H1 (cell line): Measurements from ENCODE around the gene GPANK1. TPM values are rescaled to one million over a fixed set of nuclear protein-coding genes. Genes with fewer than 3 reads are reported as not detected.

Source experiments
- KDM1A ChIP-seq: fragments of 200-600, 300-600 bp; sonication (generic); IDR thresholded peaks from 2 replicates; pipeline ENCODE4 v1.7.1; 2016; ENCODE audit warnings: mild to moderate bottlenecking, low read length, borderline replicate concordance
- SRF ChIP-seq: IDR thresholded peaks from 2 replicates; pipeline ENCODE4 v1.6.1; 2011; ENCODE audit warnings: mild to moderate bottlenecking, low read depth, low read length, moderate library complexity
- ZNF274 ChIP-seq: IDR thresholded peaks from 2 replicates; pipeline ENCODE4 v1.7.0; 2012; ENCODE audit warnings: low read length, borderline replicate concordance; ENCODE audit errors: extremely low read depth
- polyA plus RNA-seq, 7 experiments: library from polyadenylated mRNA; depleted of rRNA in 3 of 7; stranded (reverse) in 5 of 7; unstranded in 2 of 7; fragments of >200 nt in 5 of 7; fragments of 200-250 nt in 2 of 7; gene quantifications; 1 replicate in 5 of 7; 2 replicates in 1 of 7; 4 replicates in 1 of 7; pipeline versions ENCODE4 v1.2.1 to v1.2.3, GENCODE V29; 2011 to 2013; ENCODE audit warnings: missing spikeins in 2 of 7, mixed read lengths in 2 of 7
- total RNA-seq: library from RNA; stranded (reverse); fragmentation: NEBNext Ultra II Directional; extraction: Animal tissue kit (Norgen Biotek cat#: 25700); gene quantifications from 2 replicates; pipeline ENCODE4 v1.2.1, GENCODE V29; 2021

GPANK1 gene
- total and polyA plus RNA-seq, 2 of the 8 experiments (the other 6 are each of a cell fraction or from before 2014, with no cell fraction given): 24.5 to 30.2 TPM

- no peak for TF ChIP-seq SRF
- TF ChIP-seq KDM1A: no peak
- no peak for TF ChIP-seq ZNF274
Observed at GRCh38 chr6:31693535-31693934, 28.7 kb upstream of the GPANK1 start (continued).
